HG03520 (cell line): ENCODE measurements around the gene OSTM1.

ENCODE experiments used
- ATAC-seq: cut with Tn5 transposase; IDR thresholded peaks from one replicate; pipeline ENCODE4 v1.9.1; 2021; ENCODE audit warnings: mild to moderate bottlenecking, moderate library complexity; ENCODE audit not compliant: unreplicated experiment

Gene OSTM1, protein sequence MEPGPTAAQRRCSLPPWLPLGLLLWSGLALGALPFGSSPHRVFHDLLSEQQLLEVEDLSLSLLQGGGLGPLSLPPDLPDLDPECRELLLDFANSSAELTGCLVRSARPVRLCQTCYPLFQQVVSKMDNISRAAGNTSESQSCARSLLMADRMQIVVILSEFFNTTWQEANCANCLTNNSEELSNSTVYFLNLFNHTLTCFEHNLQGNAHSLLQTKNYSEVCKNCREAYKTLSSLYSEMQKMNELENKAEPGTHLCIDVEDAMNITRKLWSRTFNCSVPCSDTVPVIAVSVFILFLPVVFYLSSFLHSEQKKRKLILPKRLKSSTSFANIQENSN

DNA sequence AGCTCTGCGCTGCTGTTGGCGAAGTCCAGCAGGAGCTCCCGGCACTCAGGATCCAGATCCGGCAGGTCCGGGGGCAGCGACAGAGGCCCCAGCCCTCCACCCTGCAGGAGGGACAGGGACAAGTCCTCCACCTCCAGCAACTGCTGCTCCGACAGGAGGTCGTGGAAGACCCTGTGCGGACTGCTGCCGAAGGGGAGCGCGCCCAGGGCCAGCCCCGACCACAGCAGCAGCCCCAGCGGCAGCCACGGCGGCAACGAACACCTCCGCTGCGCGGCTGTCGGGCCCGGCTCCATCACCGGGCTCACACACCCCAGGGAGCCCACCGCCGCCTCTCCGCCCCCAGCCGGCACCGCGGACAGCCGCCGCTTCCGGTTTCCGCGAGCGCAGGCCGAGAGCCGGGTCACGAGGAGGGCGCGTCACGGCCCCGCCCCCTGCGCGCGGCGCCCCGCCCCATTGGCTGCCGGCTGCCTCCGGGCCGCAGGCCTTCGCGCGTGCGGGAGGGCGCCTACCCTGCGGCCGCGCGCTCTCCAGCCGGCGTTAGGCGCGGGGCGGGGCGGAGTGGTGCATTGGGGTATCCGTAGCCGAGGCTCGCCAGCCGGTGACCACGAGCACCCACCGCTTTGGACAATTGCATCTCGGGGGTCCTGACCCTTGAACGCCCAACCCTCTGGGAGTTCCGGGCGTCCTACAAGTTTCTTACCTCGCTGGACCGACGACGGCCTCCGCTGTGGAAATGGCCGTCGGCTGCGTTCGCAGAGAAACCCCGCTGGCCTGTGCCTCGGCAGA is at the start of gene OSTM1:
TSS of gene OSTM1 (minus strand) at position 383 of the 786 bp plus-strand sequence. CDS start at position 293, 90 bp downstream.
- peak; percentile 91 for ATAC-seq

DNA sequence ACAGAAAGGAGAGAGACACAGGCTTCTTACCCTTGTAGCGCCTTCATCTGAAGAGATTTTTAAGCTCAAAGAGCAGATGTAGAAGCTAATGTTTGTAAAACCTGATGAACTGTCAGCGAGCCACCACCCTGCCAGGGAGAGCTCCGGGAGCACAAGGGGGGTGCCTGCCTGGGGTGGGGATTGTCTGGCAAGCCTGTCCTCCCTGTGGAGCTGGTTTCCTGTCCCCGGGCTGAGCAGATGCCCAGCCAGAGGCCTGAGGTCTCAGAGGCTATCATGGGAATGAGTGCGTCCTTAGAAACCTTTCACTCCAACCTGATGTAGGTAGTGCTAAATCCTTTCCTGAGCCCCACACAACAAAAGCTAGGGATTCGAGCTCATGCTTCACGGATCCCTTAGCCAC is 49.4 kb upstream of the OSTM1 start:
- no peak for ATAC-seq

DNA sequence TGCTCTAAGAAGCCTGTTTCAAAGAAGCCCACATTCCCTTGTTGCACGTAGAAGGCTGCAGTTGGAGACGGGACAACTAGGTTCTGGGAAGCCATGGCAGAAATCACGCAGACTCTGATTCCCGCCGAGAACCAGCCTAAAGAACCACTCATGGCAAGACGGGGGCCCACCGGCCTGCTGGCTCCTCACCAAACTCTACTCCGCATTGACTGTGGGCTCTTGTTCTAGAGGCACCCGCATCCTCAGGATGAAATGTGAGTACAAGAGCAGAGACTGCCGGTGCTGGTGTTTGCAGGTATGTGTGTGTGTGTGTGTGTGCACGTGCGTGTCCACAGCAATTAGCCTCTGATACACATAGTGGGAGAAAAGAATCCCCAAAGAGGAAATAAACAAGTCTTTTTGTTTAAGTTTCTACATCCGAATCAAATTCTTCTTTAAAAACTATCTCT is 49.0 kb upstream of the OSTM1 start:
- ATAC-seq, result no peak

DNA sequence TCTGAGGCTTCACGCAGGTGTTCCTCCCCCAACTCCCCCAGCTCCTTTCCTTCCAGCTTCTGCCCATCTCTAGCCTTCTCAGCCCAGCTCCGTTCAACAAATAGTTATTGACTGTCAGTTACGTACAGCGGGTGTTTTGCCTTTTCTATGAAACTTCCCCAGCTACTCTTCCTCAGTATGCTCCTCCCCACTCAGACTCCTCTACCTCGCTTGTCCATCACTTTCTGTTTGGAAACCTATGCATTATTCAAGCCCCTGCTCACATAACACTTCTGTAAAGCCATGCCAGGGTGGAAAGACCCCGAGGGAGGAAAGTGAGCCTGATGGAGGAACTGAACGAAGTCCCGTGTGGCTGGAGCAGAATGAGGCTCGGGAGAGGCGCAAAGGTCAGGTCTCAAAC is 47.1 kb upstream of the OSTM1 start:
- ATAC-seq, result no peak

DNA sequence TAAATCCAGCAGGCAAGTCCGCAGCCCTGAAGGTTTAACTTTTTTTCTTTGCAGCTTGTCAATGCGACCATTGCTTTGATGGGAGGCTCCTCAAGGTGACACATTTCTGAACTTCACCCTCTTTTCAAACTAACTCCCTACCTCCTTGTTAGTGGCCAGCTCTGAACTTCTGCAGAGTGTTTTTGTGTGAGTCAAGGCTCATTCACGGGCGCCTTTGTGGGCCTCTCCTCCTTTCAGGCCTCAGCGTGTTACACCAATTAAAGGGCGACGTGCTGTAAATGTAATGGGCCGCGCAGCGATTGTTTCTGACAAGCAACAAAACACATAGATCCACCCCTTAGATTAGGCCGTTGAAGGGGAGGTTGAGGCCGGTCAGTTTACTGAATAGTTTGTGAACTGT is 45.8 kb upstream of the OSTM1 start:
- ATAC-seq, result no peak

DNA sequence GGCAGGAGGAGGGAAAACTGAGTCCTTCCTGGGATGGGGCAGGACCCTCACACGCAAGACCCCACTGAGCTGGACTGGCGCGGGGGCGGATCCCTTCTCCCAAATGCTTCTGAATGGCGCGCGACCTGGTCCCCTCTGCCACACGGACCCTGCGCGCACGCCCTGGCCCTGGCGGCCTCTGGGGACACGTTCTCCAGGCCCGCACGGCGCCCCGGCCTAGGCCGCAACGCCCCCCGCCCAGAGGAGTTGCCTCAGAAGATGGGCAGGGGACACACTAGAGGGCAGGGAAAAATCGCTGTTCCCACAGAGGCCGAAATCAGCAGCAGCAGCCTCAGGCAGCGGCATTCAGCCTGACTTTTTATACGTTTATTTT is 45.2 kb upstream of the OSTM1 start:
- no peak for ATAC-seq

DNA sequence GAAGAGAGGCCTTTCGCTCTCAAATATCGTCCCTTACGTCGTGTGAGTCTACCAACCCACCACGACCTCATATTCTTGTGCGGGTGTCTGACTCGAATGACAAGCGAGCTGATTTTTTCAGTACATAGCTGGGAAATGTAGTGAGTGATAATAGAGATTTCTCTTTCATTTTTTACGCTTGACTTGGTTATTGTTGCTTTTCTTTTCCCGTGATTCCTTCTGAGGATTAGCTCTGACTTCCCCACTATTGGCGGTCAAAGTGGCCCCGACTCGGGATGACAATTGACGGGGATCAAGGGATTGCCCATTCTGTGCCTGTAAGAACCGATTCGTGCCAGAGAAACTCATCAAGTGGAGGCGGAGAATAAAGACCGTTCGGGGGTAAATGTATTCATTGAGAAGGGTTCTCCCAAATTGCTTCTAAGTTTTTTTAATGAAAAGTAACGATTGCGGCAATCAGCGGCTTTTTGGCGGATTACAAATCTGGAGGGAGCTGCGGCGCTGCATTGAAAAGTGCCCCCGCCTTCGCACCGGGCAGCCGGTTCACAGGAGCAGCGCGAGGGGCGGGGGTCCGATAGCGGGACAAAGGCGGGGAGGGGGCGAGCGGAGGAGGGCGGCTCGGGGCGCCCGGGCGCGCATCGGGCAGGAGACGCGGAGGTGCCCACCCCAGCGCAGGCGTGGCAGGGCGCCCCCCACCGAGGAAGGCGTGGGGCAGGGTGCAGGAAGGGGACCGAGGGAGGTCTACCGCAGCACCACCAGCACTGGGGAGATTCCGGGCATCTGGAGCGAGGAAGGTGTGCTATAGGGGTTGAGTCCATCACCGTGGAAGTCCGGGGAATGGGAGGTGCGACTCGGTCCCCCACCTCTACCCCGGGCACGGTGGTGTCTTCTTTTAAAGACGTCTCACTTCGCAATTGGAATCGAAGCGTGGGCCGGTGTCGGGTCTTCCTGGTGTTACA is 44.5 kb upstream of the OSTM1 start:
- no peak for ATAC-seq

DNA sequence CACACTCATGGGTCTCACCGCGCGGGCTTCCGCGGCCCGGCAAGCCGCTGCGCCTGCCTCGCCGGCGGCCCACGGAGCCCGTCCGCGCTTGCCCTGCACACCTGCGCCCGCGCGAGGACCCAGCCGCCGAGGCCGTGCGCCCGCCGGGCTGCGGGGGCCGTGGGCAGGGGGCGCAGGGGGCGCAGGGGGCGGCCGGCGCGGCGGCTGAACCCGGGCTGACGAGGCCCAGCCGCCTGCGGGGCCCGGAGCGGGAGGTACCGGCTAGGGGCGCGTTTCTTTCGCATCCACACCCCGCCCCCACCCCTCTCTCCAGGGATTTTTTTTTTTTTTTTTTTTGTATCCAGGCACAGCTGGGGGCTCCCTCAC is 43.8 kb upstream of the OSTM1 start:
- ATAC-seq, result no peak

DNA sequence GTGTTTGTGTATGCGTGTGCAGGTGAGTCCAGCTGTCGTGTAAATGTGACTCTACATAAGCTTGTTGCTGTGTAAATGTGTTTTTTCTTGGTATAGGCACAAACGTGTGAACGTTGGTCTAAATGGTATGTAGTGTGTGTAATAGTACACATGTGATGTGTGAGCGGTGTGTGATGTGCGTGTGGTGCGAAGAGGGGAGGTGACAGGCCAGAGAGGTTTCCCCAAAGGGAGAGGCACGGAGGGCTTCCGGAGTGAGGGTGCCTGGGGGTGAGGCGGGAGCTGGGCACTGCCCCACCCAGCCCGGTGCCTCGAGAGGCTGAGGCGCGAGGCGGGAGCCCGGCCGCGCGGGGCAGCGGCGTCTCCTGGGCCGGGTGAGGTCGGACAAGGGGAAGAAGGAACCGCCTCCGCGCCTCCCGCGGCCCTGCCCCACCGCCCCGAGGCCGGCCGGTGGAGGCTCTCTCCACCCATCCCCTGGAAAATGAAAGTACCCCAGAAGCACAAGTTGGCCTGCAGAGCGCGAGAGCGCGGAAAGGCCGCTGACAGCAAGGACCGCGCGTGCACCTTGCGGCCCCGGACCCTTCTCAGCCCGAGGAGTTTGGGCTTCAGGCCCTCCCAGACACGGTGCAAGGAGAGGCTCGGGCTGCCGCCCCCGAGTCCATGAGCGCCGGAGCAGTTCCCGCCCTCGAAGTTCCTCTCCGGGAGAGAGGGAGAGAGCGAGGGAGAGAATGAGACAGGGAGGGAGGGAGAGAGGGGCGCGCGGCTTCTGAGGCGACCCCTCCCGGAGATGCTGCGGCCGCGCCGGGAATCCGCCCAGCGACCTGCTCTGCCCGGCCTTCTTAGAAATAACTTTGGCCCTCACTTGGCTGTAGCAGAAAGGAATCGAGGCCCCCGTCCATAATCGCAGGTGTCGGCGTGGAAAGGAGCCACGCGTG is 43.2 kb upstream of the OSTM1 start:
- ATAC-seq, result no peak

DNA sequence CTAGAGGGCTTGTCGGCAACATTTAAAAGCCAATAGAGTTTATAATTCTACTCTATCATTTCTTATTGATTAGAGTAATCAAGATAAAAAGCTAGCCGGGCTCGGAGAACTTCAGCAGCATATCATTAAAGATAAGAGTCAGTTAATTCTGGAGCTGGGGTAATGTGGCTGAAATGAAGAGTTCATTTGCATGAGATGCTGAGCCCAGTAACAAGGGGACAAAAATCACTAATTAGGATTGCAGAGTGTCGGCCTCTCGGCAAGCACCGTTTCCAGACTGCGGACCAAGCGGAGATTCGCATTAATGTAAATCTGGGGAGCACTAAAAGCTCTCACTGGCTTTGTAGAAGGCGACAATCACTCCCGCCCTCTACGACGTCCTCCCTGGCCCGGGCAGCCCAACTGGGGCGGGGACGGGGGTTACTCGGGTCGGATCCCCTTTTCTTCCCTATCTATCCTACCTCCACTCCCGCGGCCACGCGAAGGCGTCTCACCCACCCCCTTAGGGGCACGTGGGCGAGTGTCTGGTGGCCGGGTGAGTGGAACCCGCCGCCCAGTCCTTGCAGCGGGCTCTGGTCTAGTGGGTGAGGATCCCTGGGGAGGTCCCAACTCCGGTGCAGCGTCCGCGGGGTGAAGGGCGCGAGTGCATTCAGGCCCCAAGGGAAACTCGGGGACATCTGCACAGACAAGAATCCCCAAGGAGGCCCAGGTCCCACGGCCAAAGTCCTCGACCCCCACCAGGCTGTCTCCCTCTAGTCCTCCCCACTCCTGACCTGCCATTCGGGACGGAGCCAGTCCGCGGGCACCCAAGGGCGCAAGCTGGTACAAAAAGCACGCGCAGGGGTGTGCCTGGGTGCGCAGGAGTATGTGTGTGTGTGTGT is 42.2 kb upstream of the OSTM1 start:
- no peak for ATAC-seq

DNA sequence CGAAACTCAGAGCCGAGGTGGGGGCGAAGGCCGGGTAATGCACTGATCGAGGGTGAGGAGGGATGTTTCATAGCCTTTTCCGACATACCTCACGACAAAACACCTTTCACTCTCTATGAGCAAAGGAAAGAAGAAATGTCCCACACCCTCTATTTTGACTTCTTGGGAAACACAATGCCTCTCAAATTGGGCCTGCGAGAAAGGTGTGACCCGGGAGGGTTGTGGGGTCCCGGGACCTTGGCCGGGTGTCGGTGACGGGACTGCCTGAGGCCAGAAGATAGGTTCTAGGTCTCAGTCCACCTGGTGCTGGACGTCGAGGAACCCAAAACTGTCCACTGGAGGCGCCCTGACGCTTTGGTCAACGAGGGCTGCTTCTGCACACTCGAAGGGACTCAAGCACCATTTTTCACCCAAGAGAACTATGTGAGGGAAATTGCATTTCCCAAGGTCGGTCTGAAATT is 41.1 kb upstream of the OSTM1 start:
- no peak for ATAC-seq

DNA sequence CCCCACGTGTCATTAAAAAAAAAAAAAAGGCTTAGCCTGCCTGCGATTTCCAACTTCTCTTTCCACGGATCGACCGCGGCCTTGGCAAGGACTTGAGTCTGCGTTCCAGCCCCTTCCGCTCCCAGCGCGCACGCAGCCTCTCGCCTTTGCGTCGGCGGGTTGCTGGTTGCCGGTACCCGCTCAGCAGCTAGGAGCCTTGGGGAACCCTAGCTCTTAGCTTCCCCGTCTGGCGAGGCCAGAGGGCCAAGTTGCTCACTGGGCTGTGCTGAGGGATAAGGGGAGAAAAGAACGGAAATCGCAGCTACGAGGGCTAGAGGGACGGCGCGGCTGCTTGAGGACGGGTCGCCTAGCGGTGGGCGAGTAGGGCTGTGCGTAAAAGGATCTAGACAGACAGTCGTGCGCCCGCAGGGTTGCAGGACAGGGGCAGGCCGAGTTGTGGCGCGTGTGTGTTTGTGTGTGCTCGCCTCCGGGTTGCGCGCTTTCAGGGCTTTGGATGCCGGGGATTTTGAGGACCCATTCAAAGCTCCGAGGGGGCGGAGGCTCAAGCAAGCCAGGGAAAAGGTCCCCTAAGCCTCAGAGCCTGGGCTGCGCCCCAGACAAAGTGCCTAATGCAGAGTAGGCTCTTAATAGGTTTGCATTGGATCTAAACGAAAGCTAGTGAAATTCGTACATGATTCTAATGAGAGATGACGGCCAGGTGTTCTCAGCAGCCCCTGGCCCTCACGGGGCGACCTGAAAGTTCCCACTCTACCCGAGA is 40.5 kb upstream of the OSTM1 start:
- no peak for ATAC-seq

DNA sequence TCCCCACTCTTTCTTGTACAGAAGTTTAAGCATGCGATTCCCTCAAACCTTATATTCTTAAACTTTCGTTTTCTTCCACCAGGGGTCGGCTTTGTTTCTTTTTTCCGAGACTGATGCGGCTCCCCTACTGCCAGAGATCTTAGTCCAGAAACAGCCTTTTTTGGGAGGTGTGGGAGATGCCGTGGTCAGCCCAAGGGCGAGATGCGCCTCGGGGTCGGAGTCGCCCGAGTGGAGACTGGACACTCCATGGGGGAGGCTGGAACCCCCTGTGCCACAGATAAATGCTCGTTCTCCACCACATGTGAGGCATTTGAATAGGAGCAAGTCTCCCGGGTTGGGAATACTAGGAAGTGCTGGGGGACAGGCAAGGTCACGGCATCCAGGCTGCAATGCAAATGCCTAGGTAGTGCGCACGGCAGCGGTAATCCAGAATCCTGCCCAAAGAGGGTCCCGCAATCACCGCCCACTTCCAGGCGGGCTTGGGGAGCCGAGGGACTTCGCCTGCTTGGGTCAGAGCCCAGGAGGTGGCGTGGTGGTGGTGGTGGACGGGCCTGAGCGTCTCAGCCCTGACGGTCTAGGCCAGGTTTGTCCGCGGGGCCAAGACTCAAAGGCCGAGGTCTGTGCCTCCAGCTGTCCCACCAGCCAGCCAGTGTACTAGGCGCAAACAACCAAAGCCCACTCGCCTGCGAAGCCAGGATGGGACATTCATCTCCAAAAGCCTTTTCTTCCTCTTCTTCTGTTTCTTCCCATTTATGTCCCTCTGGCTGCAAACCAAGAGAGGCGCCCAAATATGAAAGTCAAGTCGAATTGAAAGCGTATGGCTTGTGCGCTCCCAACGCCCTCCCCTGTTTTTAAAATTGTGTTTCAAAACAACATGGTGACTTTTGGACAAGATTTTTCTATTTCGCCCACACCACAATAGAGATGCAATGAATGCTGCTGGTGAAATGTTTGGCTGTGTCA is 39.3 kb upstream of the OSTM1 start:
- no peak for ATAC-seq

DNA sequence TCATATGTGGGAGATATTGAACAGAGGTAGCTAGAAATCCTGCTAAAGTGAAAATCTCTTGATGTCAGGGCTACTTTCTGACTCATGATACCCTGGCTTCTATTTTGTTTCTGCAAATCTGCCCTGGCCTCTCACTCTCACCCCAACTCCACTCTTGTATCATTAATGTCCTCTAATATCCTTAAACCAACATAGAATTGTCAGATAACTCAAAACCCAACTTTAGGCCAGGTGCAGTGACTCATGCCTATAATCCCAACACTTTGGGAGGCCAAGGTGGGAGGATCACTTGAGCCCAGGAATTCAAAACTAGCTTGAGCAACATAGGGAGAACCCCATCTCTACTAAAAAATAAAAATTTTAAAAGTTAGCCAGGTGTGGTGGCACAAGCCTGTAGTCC is 33.8 kb upstream of the OSTM1 start:
- ATAC-seq, result no peak

DNA sequence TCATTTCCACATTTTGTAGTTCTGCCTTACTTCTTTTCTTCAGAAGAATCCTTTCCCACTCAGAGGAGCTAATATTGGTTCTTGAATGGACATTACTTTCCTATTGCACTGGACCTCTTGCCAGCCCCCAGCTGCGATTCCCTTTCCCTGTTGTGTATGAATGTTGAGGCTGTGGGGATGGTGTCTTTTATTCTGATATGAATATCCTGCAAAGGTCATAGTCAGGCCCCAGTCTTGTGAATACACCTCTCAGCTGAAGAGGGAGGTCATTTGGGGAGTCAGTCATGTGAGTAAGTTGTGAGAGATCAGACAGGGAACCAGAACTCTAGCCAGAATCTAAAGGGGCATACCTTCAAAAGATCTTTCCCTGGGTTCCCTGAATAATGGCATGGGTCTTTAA is 32.6 kb upstream of the OSTM1 start:
- no peak for ATAC-seq

DNA sequence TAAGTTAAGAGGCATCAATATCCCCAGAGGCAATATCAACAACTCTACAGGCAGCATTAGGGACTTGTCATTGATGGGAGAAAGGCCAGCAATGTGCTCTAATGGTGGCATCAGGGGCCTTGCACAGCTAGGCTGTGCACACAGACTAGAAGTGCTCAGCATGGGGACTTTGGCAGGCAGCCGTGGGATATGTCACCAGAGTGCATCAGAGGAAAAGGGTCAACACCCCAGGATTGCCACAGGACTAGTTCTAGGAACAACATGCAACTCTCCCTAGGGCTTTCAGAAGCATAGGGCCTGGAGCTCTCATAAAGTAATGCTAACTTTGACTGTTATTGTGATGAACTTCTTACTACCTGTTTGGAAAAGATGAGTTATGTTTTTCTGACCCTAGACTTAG is 32.2 kb upstream of the OSTM1 start:
- no peak for ATAC-seq

DNA sequence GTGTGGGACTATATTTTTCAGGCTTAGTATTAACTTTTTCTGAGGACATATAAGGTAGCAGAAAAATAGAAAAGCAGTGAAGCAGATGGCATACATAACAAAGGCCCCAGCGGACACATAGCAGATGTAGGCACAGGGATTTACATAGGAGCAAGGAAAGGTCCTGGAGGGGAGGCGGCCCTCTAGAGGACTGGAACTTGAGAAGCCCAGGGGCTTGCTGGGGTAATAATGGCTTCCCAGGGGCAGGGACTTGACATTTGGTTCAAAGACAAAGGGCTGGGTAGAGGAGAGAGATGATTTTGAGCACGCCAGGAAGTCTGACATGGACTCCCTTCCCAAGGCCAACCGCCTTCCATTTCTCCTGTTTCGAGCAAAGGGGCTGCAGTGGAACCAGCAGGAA is 31.7 kb upstream of the OSTM1 start:
- ATAC-seq, result no peak
